Medulla oblongata (tissue), 1 donor: Measurements from ENCODE around the gene CADM1.
A peak's percentile ranks its signal among the peaks of the same experiment; 100 is the strongest.

ENCODE experiments used
- DNase-seq: peaks from one replicate; pipeline ENCODE4 v3.0.0-alpha.2; 2015; ENCODE audit errors: extremely low spot score

Gene CADM1

DNA sequence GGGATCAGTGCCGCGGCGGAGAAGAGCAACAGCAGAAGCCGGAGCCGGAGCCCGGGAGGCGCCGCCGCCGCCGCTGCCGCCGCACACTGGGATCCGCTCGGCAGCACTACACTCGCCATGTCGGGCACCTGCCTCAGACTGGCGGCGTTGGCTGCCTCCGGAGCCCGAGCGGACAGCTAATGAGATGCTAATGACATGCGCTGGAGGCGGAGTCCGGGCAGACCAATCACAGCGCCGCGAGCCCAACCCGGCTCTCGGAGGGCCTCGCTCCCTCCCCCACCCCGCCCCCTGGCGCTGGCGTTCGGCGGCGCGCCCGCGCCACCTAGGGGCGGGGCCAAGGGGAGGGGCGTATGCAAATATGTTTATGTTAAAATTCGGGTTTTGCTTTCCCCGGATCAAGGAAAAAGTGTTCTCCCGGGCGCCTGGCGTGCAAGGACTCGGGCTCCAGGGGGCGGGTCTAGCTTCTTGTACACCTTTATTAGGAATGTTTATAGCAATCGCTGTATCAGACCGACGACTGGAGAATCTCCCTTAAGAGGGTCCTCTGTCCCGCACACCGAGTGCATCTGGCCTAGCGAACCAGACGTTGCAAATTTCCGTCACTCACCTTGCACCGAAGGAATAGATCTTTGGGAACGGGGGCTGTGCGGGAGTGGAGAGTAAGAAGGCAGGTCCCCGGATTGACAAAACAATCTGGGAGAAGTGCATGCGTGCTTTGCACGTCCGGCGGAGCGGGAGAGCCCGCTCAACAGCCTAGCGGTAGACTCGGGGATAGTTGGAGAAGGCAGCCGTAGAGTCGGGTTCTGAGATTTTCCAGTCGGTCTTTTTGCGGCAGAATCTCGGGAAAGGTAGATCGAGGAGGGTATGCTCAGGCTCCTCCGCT lies at the start of gene CADM1:
TSS of gene CADM1 (minus strand) at position 140 of the 883 bp plus-strand sequence.
- DNase-seq: peak; percentile 99

GRCh38 chr11:115552773-115553438 lies 48.7 kb upstream of the CADM1 start:
- no peak for DNase-seq

DNA sequence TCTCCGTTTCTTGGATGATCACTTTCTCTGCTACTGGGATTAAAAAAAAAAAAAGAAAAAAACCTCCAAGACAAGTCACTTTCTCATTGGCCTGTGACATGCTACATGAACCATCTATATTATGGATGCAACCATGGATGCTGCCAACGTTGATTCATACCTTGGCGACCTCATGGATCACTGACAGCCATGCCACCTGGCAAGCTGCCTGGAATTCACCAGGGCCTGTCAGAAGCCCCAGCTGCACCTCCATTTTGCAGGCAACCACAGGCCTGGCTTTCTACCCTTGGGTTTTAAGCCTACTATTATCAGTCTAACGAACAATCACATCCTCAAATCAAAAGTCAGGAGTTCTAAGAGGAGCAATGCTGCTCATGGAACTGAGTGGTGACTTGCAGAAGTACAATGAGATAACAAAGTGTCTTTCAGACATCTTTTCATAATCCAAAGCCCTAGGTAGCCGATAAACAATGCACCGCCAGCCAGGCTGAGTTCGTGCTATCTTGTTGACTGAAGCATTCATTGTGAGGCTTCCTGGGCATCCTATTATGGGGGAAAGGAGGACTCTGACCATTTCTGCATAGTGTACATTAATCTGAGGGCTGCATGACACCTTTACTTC lies 48.0 kb upstream of the CADM1 start:
- DNase-seq: no peak

DNA sequence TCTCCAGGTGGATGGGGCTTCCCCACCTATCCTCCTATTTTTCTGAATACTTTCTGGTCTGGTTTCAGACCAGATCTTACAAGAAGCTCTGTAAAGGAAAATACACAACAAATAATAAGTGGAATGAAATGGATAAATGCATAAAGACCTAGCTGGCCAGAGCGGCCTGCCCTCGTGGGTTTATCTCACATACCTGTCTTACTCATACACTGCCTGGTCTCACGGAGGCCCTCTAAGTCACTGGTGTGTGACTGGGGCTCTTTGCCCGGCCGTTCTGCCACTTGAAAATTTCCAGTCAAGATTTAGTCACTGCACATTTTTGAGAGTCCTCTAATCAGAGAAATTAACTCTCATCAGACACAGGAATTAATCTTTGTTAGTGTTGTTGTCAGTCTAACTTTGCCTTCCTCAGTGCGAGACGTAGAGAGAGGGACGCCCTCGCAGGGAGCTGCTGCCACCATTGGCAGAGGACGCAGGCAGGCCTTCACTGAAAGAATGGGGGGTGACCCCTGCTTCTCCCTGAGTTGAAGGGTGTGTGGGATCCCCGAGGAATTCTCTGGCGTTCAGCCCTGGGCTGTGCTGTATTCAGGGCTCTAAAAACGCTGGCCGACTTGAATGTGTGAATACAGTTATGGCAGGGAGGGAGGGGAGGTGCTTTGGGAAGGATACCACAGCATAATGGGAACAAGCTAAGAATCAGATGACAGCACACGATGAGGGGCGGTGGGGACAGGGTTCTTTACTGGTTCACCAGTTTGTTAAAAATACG lies 46.3 kb upstream of the CADM1 start:
- DNase-seq: no peak

DNA sequence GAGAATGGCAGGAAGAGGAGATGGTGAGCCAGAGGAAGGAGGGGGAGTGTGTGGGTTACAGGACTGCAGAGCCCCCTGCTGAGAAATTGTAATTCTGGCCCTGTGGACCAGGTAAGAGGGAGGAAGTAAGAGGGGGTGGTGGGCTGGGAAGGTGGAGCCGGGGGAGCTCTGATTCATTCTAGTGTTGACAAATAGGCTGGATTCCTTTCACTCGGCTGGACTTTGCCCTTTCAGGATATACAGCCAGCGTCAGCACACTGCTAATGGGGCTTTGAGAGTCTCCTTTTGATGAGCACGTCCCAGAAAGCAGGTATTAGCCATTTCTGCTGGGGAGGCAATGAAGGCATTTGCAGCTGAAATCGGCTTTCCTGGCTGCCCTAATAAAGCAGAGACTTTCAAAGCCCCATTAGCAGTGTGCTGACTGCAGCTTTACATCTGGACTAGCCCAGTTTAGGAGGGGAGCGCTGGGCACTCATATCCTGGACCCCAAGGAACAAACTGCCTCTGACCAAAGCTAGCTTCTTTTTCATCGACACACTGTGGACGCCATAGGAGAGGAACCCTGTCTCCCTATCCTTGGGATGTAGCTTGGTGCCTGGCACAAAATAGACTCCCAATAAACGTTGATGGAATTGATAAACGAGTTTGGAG lies 44.8 kb upstream of the CADM1 start:
- DNase-seq: no peak

DNA sequence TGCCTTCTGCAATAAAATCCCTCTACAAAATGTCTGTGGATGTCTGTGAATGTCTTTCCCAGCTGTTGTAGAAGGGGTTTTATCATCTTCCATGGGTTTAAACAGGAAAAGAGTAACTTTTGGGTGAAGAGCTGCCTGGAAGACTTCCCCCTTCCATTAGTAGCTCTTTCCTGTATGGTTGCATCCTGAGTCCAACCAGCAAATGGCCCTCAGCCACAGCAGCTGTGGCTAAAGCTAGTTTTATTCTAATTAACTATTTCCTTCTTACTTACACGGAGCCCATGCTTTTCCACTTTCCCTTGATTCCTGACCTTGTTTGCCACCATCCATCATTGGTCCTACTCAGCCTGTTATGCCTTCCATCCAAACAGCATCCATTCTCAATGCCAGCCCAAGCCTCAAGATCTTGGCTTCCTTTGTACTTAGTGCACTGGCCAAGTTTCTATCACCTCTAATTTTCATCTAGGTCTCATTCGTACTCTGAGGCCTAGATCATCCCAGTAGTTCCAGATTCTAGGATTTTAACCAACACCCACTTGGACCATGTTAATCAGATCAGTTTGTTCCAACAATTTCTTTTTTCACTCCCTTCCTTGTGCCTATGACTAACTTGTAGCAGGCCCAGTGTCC lies 41.5 kb upstream of the CADM1 start:
- no peak for DNase-seq

DNA sequence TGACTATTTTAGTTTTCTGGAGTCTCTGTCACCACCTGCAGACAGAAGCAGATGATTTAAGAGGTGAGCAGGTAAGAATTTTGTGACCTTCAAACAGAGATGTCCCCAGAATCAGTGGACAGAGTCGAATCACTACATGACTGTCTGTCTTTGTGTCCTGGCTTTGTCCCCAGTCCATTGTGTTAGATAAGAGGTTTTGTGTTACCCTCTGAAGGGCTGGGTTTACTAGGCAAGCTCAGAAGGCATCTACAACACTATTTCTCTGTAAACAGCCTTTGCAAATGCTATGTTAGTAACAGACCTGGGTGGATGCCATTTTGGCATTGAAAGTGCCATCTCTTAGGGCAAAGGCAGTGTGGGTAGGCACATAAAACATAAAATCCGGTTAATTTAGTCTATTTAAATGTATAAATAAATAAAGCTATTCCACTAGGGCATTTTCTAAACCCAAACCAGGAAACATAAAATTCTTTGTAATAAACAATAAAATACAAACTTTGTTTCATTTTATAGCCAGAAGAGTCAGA lies 40.3 kb upstream of the CADM1 start:
- peak; percentile 27 for DNase-seq

DNA sequence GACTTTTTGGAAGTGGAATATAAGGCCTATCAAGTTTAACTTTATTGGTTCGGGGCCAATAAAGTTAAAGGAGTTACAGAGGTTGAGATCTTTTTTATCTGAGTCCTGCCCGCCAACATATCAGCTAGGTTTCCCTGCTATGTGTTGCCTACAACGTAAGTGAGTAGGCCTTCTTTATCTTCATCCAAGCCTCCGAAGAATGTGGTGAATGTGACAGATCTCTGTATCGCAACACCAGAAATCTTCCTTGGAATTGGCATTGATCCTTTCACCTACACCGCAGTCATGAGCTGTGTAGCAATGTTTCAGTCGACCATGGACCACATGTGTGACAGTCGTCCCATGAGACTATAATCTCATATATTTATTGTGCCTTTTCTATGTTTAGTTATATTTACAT lies 37.3 kb upstream of the CADM1 start:
- no peak for DNase-seq

- no peak for DNase-seq
These were observed 35.6 kb upstream of the CADM1 start for GRCh38 chr11:115539844-115540243.

- no peak for DNase-seq
These were observed 31.6 kb upstream of the CADM1 start for GRCh38 chr11:115535781-115536180.

DNA sequence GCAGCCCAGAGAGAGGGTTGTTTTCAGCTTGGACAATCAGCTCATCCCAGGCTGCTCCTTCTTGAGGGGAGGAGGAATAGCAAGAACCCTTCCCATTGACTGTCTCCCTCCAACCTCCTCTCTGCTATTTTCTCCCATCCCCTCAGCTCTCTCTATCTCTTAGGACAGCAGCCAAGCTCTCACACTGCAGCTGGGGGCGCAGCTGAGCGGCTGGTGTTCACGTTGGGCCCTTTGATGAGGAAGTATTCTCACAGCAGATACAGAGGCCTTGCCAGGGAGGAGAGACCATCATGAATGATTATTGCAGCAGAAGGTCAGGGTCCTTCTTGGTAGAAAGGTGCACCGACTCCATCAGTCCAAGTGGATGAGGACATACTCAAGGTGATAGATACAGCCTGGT lies 26.5 kb upstream of the CADM1 start:
- DNase-seq: peak; percentile 27

DNA sequence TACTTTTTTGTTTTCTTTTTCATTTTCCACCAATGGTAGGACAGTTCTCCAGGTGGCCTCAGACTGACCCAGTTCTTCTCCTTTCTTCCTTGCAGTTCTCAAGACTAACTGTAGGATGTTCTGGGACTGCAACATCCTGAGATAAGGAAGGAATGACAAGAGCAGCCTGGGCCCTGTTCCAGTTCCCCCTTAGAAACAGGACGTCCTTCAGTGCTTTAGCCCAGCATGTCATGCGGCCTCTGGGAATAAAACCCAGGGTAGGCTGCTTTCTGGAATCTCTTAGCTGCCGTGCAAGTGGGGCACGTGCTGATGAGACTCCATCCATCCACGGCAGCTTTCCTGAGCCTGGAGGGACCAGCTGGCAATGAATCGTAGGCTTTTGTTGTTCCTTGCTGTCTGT lies 24.0 kb upstream of the CADM1 start:
- no peak for DNase-seq

DNA sequence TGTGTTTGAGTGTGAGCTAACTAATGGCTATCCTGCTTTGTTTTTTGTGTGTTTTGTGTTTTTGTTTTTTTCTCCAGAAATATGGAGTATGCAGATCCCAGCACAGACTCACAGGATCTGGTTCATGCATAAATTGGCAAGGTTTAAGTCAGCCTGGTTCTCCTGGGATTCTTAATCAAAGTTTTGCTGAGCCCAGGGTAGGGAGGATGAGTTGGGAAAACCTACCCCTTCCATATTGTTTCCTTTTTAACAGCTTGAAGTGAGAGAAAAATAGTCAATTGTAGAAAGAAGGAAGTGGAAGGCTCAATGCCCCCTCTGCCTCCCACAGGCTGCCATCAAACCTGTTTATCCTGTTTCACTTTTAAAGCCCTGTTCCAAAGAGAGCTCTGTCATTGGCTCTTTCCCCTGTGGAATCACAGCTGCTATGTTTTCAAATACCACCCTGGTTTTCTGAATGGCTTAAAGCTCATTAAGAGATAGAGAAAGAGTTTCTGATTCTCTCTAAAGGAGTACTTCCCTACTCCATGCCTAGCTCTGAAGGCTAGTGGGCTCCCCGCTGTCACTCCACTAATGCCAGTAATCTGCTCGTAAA lies 23.4 kb upstream of the CADM1 start:
- no peak for DNase-seq

DNA sequence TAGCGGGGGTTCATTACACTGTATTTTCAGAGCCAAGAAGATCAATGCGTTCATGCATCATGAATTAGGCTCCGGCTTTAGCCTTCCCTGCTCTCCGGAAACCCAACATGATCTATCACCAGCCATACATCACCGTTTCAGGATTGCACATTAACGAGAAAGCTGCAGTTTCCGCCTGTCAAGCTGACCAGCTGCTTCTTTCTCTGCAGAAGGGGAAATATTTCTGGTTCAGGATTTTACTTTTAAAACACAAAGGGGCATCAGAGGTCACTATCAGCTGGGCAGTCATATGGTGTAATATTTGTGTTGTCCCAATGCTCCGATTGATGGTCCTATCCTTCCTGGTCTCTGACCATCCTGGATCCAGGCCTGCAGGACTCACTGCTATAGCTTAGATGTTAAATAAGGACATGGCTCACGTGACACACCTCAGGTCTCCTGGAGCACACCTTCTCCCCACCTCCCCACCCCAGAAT lies 21.4 kb upstream of the CADM1 start:
- no peak for DNase-seq

- DNase-seq: no peak
These were observed 20.4 kb upstream of the CADM1 start for GRCh38 chr11:115524572-115524971.

- DNase-seq: no peak
These were observed 19.6 kb upstream of the CADM1 start for GRCh38 chr11:115523727-115524399.

GRCh38 chr11:115522302-115522701 lies 18.1 kb upstream of the CADM1 start:
- DNase-seq: no peak

DNA sequence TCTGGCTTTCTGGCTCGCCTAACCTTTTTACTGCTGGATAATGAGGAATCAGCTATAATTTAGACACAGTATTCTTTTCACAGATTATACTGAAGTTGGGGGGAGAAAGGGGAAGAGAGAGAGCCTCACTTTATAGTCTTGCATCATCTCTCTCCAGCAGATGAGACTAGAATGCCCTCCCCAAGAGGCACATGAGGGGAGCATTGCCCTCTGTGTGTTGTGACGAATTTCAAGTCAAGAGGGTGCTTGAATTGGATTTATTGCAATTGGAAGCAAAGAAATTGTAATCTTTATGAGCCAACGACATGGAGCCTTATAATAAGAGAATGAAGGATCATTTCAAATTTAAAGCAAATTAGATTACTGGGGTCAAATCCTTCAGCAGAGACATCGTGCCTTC lies 17.6 kb upstream of the CADM1 start:
- no peak for DNase-seq

DNA sequence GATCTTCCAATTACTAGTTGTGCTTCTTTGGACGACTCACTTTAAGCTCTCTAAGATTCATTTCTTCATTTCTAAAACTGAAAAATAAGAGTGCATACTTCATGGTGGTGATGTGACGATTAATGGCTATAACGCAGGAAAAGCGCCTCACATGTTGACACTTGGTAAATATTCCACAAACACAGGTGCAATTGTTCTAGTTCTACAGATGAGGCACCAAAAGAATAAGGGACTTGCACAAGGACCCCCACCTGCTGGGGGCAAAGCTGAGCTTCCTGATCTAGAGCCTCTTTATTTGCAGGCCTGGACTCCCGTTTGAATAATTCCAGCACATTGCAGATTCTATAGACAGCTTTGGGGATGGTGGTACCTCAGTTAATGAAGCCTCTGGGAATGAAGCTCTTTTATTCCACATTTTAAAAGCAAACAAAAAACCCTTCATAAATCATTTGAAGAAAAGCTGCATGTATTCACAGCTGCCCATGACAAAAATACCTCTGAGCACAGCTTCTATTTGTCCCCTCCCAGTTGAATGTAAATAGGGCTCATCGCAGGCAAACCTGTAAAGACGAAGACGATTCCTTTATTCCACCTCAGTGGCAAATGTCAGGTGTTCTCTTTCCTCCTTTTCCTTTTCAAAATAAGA lies 14.9 kb upstream of the CADM1 start:
- no peak for DNase-seq
